Measurements from ENCODE around the gene TMEM115. TPM values are rescaled to one million over a fixed set of nuclear protein-coding genes. Genes with fewer than 3 reads are reported as not detected.

The TMEM115 gene
- total RNA-seq, 1 experiment from 2014 or later, result 17.3 TPM

GRCh38 chr3:50395070-50395860 is 35.9 kb upstream of the TMEM115 start:
- Histone ChIP-seq H3K4me1 (ENCODE audit: insufficient read depth, low read length, poor library complexity, severe bottlenecking) (no peaks in the 10 kb centered on the region), H3K36me3 (ENCODE audit: insufficient read depth, low read length, poor library complexity, severe bottlenecking) (no peaks in the 10 kb centered on the region), H3K4me3 (ENCODE audit: low read depth, low read length, poor library complexity, severe bottlenecking) (no peak overlapping the region), H3K27me3 (replicated peaks; ENCODE audit: insufficient read depth, low read depth, low read length, poor library complexity) (no peaks in the 10 kb centered on the region), H3K27ac (ENCODE audit: low read depth, low read length, poor library complexity, severe bottlenecking) (no peak overlapping the region), H3K9me3 (ENCODE audit: low read depth, low read length, poor library complexity, severe bottlenecking) (no peaks in the 10 kb centered on the region)
- no peak for TF ChIP-seq EZH2 (IDR thresholded peaks at IDR 0.05; ENCODE audit: borderline replicate concordance, low read depth, low read length, poor library complexity, severe bottlenecking)
- TF ChIP-seq, protein P1, sequence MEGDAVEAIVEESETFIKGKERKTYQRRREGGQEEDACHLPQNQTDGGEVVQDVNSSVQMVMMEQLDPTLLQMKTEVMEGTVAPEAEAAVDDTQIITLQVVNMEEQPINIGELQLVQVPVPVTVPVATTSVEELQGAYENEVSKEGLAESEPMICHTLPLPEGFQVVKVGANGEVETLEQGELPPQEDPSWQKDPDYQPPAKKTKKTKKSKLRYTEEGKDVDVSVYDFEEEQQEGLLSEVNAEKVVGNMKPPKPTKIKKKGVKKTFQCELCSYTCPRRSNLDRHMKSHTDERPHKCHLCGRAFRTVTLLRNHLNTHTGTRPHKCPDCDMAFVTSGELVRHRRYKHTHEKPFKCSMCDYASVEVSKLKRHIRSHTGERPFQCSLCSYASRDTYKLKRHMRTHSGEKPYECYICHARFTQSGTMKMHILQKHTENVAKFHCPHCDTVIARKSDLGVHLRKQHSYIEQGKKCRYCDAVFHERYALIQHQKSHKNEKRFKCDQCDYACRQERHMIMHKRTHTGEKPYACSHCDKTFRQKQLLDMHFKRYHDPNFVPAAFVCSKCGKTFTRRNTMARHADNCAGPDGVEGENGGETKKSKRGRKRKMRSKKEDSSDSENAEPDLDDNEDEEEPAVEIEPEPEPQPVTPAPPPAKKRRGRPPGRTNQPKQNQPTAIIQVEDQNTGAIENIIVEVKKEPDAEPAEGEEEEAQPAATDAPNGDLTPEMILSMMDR (conservative IDR thresholded peaks at IDR 0.05; ENCODE audit: low read depth, low read length), result no peak
- intact Hi-C loops (cut with micrococcal nuclease; ENCODE audit: unreplicated experiment), result no loop called here
- POLR2A ChIA-PET (ENCODE audit: low non-redundant PET), result no interaction called here
- CTCF ChIA-PET, result no interaction called here
- no TSS peak for BruUV-seq (replicated peaks)
- DNase-seq (ENCODE audit: low spot score), result no peak

DNA sequence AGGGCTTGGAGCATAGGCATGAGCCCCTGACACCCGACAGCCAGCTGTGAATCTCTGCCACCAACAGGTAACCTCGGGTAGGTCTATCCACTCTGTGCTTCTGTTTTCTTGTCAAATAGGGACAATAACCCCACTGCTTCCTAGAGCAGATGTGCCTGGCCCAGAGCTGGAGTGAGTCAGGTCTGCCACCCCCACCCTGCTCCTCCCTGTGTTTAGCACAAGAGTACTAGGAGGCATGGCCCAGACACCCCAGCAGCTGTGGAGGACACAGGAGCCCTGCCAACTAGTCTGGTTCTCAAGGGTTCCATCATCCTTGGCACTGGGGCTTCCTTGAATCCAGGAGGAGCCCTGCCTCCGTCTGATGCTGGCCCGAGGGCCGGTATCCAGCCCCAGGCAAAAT is 33.7 kb upstream of the TMEM115 start:
- H3K9me3 ChIP-seq (ENCODE audit: low read depth, low read length, poor library complexity, severe bottlenecking), result no peaks in the 10 kb centered on the region
- H3K27me3 ChIP-seq (replicated peaks; ENCODE audit: insufficient read depth, low read depth, low read length, poor library complexity), result no peaks in the 10 kb centered on the region
- POLR2A ChIA-PET (ENCODE audit: low non-redundant PET), result no interaction called here
- intact Hi-C loops (cut with micrococcal nuclease; ENCODE audit: unreplicated experiment), result no loop called here
- BruUV-seq (replicated peaks), result no TSS peak
- DNase-seq (ENCODE audit: low spot score), result no peak
- no peak overlapping the region for H3K4me3 ChIP-seq (ENCODE audit: low read depth, low read length, poor library complexity, severe bottlenecking)
- no peak overlapping the region for H3K27ac ChIP-seq (ENCODE audit: low read depth, low read length, poor library complexity, severe bottlenecking)
- H3K36me3 ChIP-seq (ENCODE audit: insufficient read depth, low read length, poor library complexity, severe bottlenecking), result no peaks in the 10 kb centered on the region
- TF ChIP-seq, protein P1 (conservative IDR thresholded peaks at IDR 0.05; ENCODE audit: low read depth, low read length), result no peak
- no peak for TF ChIP-seq EZH2 (IDR thresholded peaks at IDR 0.05; ENCODE audit: borderline replicate concordance, low read depth, low read length, poor library complexity, severe bottlenecking)
- CTCF ChIA-PET, result no interaction called here
- H3K4me1 ChIP-seq (ENCODE audit: insufficient read depth, low read length, poor library complexity, severe bottlenecking), result no peaks in the 10 kb centered on the region

DNA sequence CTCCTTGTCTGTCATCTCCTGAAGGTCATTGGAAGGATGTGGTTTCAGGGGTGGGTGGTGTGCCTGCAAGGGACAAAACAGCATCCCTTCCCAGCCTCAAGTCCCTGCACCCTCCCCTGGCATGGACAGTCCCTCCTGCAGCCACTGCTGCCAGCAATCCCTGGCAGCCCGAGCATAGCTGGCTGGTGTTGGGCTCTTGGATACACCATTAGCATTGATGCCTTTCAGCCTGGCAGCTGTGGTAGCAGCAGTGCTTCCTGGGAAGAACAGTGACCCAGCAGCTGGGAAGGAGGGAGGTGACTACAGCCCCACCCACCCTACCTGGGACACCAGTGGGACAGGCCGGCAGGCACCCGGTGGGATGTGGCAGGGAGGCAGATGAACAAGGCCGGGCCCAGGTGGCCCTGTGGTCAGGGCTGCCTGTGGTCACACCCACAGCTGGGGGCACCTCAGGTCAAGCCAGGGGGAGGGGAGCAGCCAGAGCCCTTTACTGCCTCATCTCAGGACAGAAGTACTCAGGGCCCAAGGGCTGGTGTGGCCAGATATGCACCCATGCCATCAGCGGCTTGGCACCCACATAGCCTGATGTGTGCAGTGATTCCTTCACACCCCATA is 32.9 kb upstream of the TMEM115 start:
- Histone ChIP-seq H3K9me3 (ENCODE audit: low read depth, low read length, poor library complexity, severe bottlenecking) (no peaks in the 10 kb centered on the region), H3K27me3 (replicated peaks; ENCODE audit: insufficient read depth, low read depth, low read length, poor library complexity) (no peaks in the 10 kb centered on the region), H3K4me3 (ENCODE audit: low read depth, low read length, poor library complexity, severe bottlenecking) (no peak overlapping the region), H3K27ac (ENCODE audit: low read depth, low read length, poor library complexity, severe bottlenecking) (no peak overlapping the region), H3K4me1 (ENCODE audit: insufficient read depth, low read length, poor library complexity, severe bottlenecking) (no peaks in the 10 kb centered on the region), H3K36me3 (ENCODE audit: insufficient read depth, low read length, poor library complexity, severe bottlenecking) (no peaks in the 10 kb centered on the region)
- ChIA-PET CTCF (no interaction called here), POLR2A (ENCODE audit: low non-redundant PET) (no interaction called here)
- intact Hi-C loops (cut with micrococcal nuclease; ENCODE audit: unreplicated experiment), result no loop called here
- TF ChIP-seq, protein P1 (conservative IDR thresholded peaks at IDR 0.05; ENCODE audit: low read depth, low read length), result no peak
- TF ChIP-seq EZH2 (IDR thresholded peaks at IDR 0.05; ENCODE audit: borderline replicate concordance, low read depth, low read length, poor library complexity, severe bottlenecking), result no peak
- BruUV-seq (replicated peaks), result no TSS peak
- no peak for DNase-seq (ENCODE audit: low spot score)
